Upper lobe of left lung (tissue), 6 donors: ENCODE results near the gene ASB16. TPM values are rescaled to one million over a fixed set of nuclear protein-coding genes. Genes with fewer than 3 reads are reported as not detected.

ENCODE experiments used
- ATAC-seq, 2 donors: fragments of 200-7000 bp; cut with Tn5 transposase; one replicate each; pipeline ENCODE4 v1.9.1; 2022; ENCODE audit warnings: mild to moderate bottlenecking in 2 of 2, moderate library complexity in 2 of 2; ENCODE audit not compliant: low FRiP score in 2 of 2
- DNase-seq, 2 donors: peaks; one replicate each; pipeline ENCODE4 v3.0.0-alpha.2; 2019 to 2020
- H3K27ac ChIP-seq, 4 donors: fragments of 200-600 bp; sonication (generic); one replicate each; pipeline ENCODE4 v1.5.1; 2016 to 2019
- H3K27me3 ChIP-seq, 4 donors: fragments of 200-600 bp; sonication (generic); one replicate each; pipeline ENCODE4 v1.5.1; 2017 to 2019
- H3K36me3 ChIP-seq, 4 donors: fragments of 200-600 bp; sonication (generic); one replicate each; pipeline ENCODE4 v1.5.1; 2016 to 2019
- H3K4me1 ChIP-seq, 4 donors: fragments of 200-600 bp; sonication (generic); one replicate each; pipeline ENCODE4 v1.5.1; 2018 to 2019
- H3K4me3 ChIP-seq, 4 donors: fragments of 200-600 bp; sonication (generic); one replicate each; pipeline ENCODE4 v1.5.1; 2017 to 2019; ENCODE audit warnings: mild to moderate bottlenecking in 2 of 4, moderate library complexity in 1 of 4
- H3K9me3 ChIP-seq, 4 donors: fragments of 200-600 bp; sonication (generic); one replicate each; pipeline ENCODE4 v1.5.1; 2018 to 2019
- EP300 ChIP-seq, 4 donors: sonication (generic); formaldehyde crosslinking; IDR thresholded peaks; one replicate each; pipeline ENCODE4 v1.5.1; 2017; ENCODE audit warnings: antibody characterized with exemption in 4 of 4, control low read depth in 2 of 4
- POLR2A ChIP-seq, 4 donors: fragments of 450-650 bp; IDR thresholded peaks; one replicate each; pipeline ENCODE4 v1.5.1; 2016 to 2017; ENCODE audit warnings: antibody characterized with exemption in 4 of 4, mild to moderate bottlenecking in 2 of 4
- POLR2AphosphoS5 ChIP-seq, 2 donors: sonication (generic); formaldehyde crosslinking; IDR thresholded peaks; one replicate each; pipeline ENCODE4 v1.5.1; 2017; ENCODE audit warnings: antibody characterized with exemption in 2 of 2
- WGBS, 2 donors: methylation state at CpG; one replicate each; pipeline ENCODE4 v1.1.5; 2017 to 2018; 5-methylcytosine and 5-hydroxymethylcytosine counted together
- total RNA-seq, 6 donors: library from RNA; depleted of rRNA in 4 of 6; stranded (reverse); fragments of >200 nt in 4 of 6; gene quantifications; one replicate each; pipeline versions ENCODE4 v1.1.0 to v1.2.1, GENCODE V29; 2016 to 2021
- TF ChIP-seq, protein P1 (sequence below), 6 experiments: fragments of 450-650 bp in 4 of 6; fragments of 200-600 bp in 2 of 6; sonication (generic) in 2 of 6; IDR thresholded peaks; one replicate each; pipeline ENCODE4 v1.5.1; 2016 to 2019; ENCODE audit warnings: antibody characterized with exemption in 6 of 6
- donor health status: DM: no; HTN: no; CAD: no; lungs with moderate emphysema.
- donor health status: DM: no; HTN: yes; CAD: no; lungs with severe emphysema.

ASB16 gene
- total RNA-seq, 6 donors from 2014 or later, result 0.11 TPM; not detected in 5

DNA sequence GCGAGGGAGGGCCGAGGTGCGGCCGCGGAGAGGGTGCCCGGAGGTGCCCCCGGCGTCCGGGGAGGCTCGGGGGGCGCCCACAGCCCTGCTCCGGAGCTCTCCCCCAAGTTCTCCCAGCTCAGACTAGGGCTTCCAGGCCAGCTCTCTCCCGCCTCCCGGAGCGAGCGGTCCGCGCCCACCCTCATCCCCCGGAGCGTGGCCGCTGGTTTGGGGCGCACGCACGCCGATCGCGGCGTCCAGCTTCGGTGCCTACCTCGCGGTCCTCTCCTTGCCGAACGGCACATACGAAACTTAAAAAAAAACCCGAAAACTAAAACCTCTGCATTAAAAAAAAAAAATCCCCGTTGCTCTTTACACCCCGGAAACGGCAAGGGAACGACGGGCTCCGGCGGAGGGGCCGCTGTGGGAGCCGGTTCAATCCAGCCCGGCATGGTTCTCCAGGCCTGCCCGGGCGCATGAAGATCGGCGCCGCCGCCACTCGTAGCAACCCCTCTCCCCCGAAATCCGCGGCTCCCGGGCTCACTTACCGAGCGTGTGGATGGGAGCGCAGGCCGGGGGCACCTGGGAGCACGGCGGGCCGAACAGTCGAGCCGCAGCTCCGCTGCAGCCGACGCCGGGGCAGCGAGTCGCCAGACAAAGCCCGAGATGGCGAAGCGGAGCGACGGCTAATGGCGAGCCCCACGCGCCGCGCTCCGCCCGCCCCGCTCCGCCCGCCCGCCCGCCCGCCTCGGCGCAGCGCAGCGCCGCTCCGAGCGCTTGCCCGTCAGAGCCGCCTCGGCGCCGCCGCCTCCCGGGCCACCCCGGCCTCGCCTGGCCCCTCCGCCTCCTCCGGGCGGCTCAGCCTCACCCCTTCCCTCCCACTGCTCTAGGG lies 49.9 kb downstream of the ASB16 start:
- no peaks in the 10 kb centered on the region for H3K27me3 ChIP-seq
- H3K36me3 ChIP-seq, result peaks cover 7 to 18% (median 15%) of the 10 kb centered on the region in 4 donors
- no peaks in the 10 kb centered on the region for H3K9me3 ChIP-seq
- TF ChIP-seq POLR2A (IDR thresholded peaks at IDR 0.05) (no peak), EP300 (IDR thresholded peaks at IDR 0.05) (no peak), POLR2AphosphoS5 (IDR thresholded peaks at IDR 0.05) (no peak)
- TF ChIP-seq, protein P1, sequence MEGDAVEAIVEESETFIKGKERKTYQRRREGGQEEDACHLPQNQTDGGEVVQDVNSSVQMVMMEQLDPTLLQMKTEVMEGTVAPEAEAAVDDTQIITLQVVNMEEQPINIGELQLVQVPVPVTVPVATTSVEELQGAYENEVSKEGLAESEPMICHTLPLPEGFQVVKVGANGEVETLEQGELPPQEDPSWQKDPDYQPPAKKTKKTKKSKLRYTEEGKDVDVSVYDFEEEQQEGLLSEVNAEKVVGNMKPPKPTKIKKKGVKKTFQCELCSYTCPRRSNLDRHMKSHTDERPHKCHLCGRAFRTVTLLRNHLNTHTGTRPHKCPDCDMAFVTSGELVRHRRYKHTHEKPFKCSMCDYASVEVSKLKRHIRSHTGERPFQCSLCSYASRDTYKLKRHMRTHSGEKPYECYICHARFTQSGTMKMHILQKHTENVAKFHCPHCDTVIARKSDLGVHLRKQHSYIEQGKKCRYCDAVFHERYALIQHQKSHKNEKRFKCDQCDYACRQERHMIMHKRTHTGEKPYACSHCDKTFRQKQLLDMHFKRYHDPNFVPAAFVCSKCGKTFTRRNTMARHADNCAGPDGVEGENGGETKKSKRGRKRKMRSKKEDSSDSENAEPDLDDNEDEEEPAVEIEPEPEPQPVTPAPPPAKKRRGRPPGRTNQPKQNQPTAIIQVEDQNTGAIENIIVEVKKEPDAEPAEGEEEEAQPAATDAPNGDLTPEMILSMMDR (IDR thresholded peaks at IDR 0.05), result no peak
- WGBS, 2 donors, result 0 to 1% methylated on average over 21 to 69 of the region's 108 CpGs
- ATAC-seq (peak in 1 of 2 donors; percentile 59), DNase-seq (peak in 1 of 2 donors; percentile 93)
- peak overlapping the region; percentile 75 to 96 (median 90) for H3K4me3 ChIP-seq
- H3K27ac ChIP-seq, result peak overlapping the region; percentile 94 to 99 (median 98)
- H3K4me1 ChIP-seq, result peaks cover 21 to 37% (median 32%) of the 10 kb centered on the region in 4 donors

DNA sequence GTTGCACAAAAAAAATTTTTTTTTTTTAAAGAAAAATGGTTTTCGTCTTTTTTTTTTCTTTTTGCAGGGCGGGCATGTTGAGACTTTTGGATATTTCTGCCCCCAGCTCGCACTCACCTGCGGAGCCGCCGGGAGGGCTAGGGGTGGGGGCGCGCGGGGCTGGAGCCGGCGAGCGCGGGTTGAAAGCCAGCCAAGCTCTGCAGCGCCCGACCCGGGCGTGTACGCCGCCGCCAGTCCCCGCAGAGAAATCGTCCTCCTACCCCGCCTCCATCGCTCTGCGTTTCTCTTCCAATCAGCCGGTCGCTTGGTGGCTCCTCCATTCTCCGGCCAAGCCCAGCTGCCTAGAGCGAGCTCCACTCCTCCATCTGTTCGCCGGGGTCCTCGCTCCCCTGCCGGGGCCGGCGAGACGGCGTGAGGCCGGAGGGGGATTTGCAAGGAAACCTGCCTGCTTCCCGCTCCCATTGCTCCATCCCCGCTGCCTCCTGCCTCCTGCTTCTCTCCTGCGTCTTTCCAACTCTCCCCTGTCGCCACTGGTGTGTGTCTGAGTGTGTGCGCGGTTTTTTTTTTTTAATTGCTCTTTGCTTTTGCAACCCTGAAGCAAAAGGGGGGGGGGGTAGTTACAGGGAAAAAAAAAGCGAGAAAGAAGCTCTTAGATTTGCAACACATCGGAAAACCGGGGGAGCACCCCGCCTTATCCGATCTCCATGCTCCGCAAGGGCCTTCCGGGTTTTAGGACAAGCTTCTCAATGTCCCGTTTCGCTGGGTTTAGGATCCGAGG lies 50.8 kb downstream of the ASB16 start:
- 0 to 1% methylated on average over 54 of the region's 54 CpGs for WGBS, 2 donors
- ATAC-seq, result peak; percentile 70 to 77
- Histone ChIP-seq H3K9me3 (no peaks in the 10 kb centered on the region), H3K4me1 (peaks cover 21 to 34% (median 30%) of the 10 kb centered on the region in 4 donors), H3K4me3 (peak overlapping the region; percentile 66 to 96 (median 85)), H3K27me3 (no peaks in the 10 kb centered on the region), H3K36me3 (peaks cover 0 to 9% (median 7%) of the 10 kb centered on the region in 4 donors), H3K27ac (peak overlapping the region; percentile 94 to 99 (median 98))
- peak; percentile 69 to 91 for DNase-seq
- TF ChIP-seq, protein P1 (IDR thresholded peaks at IDR 0.05), result peak in 1 of 6 experiments; percentile 16
- TF ChIP-seq POLR2AphosphoS5 (IDR thresholded peaks at IDR 0.05) (peak in 1 of 2 donors; percentile 20), POLR2A (IDR thresholded peaks at IDR 0.05) (peak in 2 of 4 donors; percentile 34 to 55), EP300 (IDR thresholded peaks at IDR 0.05) (no peak)

DNA sequence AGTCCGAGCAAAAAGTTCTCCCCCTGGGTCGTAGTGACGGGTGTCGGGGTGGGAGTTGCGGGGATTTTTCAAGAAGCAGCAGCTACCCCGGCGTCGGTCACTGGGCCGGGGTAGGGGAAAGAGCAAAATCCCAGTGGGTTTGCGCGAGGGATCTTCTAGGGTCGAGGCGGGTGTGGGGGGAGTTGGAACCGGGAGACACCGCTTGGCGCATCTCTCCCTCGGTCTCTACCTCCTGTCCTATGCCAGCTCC lies 51.3 kb downstream of the ASB16 start:
- no peaks in the 10 kb centered on the region for H3K9me3 ChIP-seq
- ATAC-seq (no peak), DNase-seq (no peak)
- WGBS, 2 donors, result 0 to 2% methylated on average over 16 to 17 of the region's 17 CpGs
- H3K27me3 ChIP-seq, result no peaks in the 10 kb centered on the region
- peaks cover 21 to 29% (median 27%) of the 10 kb centered on the region in 4 donors for H3K4me1 ChIP-seq
- peaks cover 0 to 4% (median 2%) of the 10 kb centered on the region in 4 donors for H3K36me3 ChIP-seq
- TF ChIP-seq EP300 (IDR thresholded peaks at IDR 0.05), result no peak
- TF ChIP-seq POLR2AphosphoS5 (IDR thresholded peaks at IDR 0.05), result no peak
- TF ChIP-seq POLR2A (IDR thresholded peaks at IDR 0.05), result peak in 1 of 4 donors; percentile 69
- H3K4me3 ChIP-seq, result peak overlapping the region; percentile 66 to 96 (median 85)
- H3K27ac ChIP-seq, result peak overlapping the region; percentile 94 to 99 (median 98)

DNA sequence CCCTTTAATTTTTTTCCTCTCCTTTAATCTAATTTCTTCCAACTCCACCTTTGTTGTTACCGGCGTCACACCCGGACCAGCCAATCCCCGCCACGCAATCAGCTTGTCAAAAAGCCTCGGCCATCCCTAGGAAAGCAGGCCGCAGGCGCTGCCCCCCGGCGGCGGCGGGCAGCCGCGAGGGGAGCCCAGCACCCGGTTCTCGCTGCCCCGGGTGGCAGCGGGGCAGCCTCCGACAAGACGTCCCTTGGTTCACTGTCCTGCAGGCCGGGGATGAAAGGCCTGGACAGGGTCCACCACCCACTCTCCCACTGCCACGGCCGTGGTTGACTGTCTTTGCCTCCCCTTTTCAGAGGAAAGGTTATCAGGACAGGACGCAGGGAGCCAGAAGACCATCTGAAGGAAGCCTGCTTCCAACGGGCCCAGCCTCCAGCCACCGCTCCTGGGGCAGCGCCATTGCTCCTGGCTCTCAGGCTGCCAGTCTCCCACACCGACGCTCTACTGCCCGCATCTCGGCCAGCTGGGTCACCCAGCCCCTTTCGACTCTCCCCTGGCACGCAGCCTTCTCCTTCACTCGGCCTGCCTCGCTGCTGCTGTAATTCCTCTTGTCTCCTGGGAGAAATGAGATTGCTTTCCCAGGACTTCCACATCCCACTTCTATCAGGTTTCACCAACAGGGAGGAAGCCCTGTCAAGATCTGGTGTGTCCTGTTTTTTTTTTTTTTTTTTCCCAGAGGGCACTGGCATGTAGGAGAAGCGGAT lies 51.8 kb downstream of the ASB16 start:
- H3K4me1 ChIP-seq, result peaks cover 20 to 24% (median 22%) of the 10 kb centered on the region in 4 donors

More for the DNA sequence above, 51.8 kb downstream of the ASB16 start:
- WGBS, 2 donors, result 3% methylated on average over 27 to 30 of the region's 36 CpGs
- ATAC-seq (peak; percentile 56 to 61), DNase-seq (peak; percentile 88 to 93)
- TF ChIP-seq POLR2AphosphoS5 (IDR thresholded peaks at IDR 0.05) (peak in 1 of 2 donors; percentile 74), EP300 (IDR thresholded peaks at IDR 0.05) (no peak), POLR2A (IDR thresholded peaks at IDR 0.05) (peak in 2 of 4 donors; percentile 27 to 76)
- TF ChIP-seq, protein P1 (IDR thresholded peaks at IDR 0.05), result peak in 2 of 6 experiments; percentile 7 to 25
- H3K4me3 ChIP-seq, result peak overlapping the region; percentile 66 to 96 (median 85)
- no peaks in the 10 kb centered on the region for H3K9me3 ChIP-seq
- H3K27ac ChIP-seq, result peak overlapping the region; percentile 94 to 99 (median 98)
- no peaks in the 10 kb centered on the region for H3K27me3 ChIP-seq
- no peaks in the 10 kb centered on the region for H3K36me3 ChIP-seq
